C4-2B (cell line): ENCODE measurements around the gene CDKN2B-AS1.
"Not testable (repeated sequence)": the region's sequence is repeated elsewhere in the genome, so short reads cannot be mapped to it uniquely, and the experiment has no call there.

Experiments used
- H3K27ac ChIP-seq: fragments of 450-650 bp; 2 replicates; pipeline ENCODE4 v1.5.1; 2017
- CTCF ChIP-seq: fragments of 450-650 bp; conservative IDR thresholded peaks from 2 replicates; pipeline ENCODE4 v1.5.1; 2017; ENCODE audit warnings: mild to moderate bottlenecking
- ZFX ChIP-seq: fragments of 450-650 bp; IDR thresholded peaks from 2 replicates; pipeline ENCODE4 v1.6.1; 2017

The CDKN2B-AS1 gene

GRCh38 chr9:22055090-22055489 is 60.5 kb downstream of the CDKN2B-AS1 start:
- TF ChIP-seq CTCF (no peak), ZFX (no peak)
- no peak overlapping the region for H3K27ac ChIP-seq

- H3K27ac ChIP-seq: no peak overlapping the region
- TF ChIP-seq CTCF: no peak
- no peak for TF ChIP-seq ZFX
Measured at GRCh38 chr9:22056402-22056801, 61.8 kb downstream of the CDKN2B-AS1 start.

- H3K27ac ChIP-seq: not testable (repeated sequence)
Measured at GRCh38 chr9:22057972-22058371, 63.4 kb downstream of the CDKN2B-AS1 start.

GRCh38 chr9:22060831-22061383 is 66.3 kb downstream of the CDKN2B-AS1 start:
- H3K27ac ChIP-seq: no peak overlapping the region

GRCh38 chr9:22064957-22065356 is 70.4 kb downstream of the CDKN2B-AS1 start:
- H3K27ac ChIP-seq: no peak overlapping the region
- TF ChIP-seq ZFX (no peak), CTCF (no peak)

More at GRCh38 chr9:22060831-22061383, 66.3 kb downstream of the CDKN2B-AS1 start:
- TF ChIP-seq CTCF (no peak), ZFX (no peak)

- TF ChIP-seq CTCF: no peak
- TF ChIP-seq ZFX: no peak
- H3K27ac ChIP-seq: no peak overlapping the region
Measured at GRCh38 chr9:22065431-22066200, 71.0 kb downstream of the CDKN2B-AS1 start.

GRCh38 chr9:22067196-22067595 is 72.6 kb downstream of the CDKN2B-AS1 start:
- TF ChIP-seq ZFX: no peak
- no peak for TF ChIP-seq CTCF
- no peak overlapping the region for H3K27ac ChIP-seq

GRCh38 chr9:22068369-22068768 is 73.8 kb downstream of the CDKN2B-AS1 start:
- H3K27ac ChIP-seq: no peak overlapping the region
- TF ChIP-seq ZFX (no peak), CTCF (no peak)
